ENCODE data around the gene PCDHGA2.

- TF ChIP-seq NR2C2 (CRISPR knock-in tag; IDR thresholded peaks at IDR 0.05) (no peak), CTCF (IDR thresholded peaks at IDR 0.05) (no peak), CBFB (CRISPR knock-in tag; IDR thresholded peaks at IDR 0.05; ENCODE audit: low read depth) (no peak), RELA (CRISPR knock-in tag; IDR thresholded peaks at IDR 0.05; ENCODE audit: borderline replicate concordance) (no peak)
These were observed 36.1 kb downstream of the PCDHGA2 start for GRCh38 chr5:141374627-141375026.

Measured in WTC11 (cell line).